Chondrocyte (in vitro differentiated cells): Measurements from ENCODE around the gene UBE2G2. TPM values are rescaled to one million over a fixed set of nuclear protein-coding genes. Genes with fewer than 3 reads are reported as not detected.

Source experiments
- DNase-seq: peaks from one replicate; pipeline ENCODE4 v3.0.0; 2021; ENCODE audit warnings: mixed read lengths, low spot score
- H3K27ac Mint-ChIP-seq: one replicate; pipeline ENCODE4 v1.8.0; 2021; ENCODE audit warnings: mild to moderate bottlenecking, moderate library complexity, mixed read lengths; ENCODE audit not compliant: unreplicated experiment
- H3K27me3 Mint-ChIP-seq: 2 replicates; pipeline ENCODE4 v1.8.0; 2021; ENCODE audit warnings: low read depth, mixed read lengths
- H3K36me3 Mint-ChIP-seq: 2 replicates; pipeline ENCODE4 v1.8.0; 2021; ENCODE audit warnings: low read depth, mixed read lengths
- H3K4me1 Mint-ChIP-seq: 2 replicates; pipeline ENCODE4 v1.8.0; 2021; ENCODE audit warnings: low read depth, mild to moderate bottlenecking, mixed read lengths
- H3K4me3 Mint-ChIP-seq: one replicate; pipeline ENCODE4 v1.8.0; 2021; ENCODE audit warnings: mild to moderate bottlenecking, moderate library complexity, mixed read lengths; ENCODE audit not compliant: unreplicated experiment
- H3K9me3 Mint-ChIP-seq: 2 replicates; pipeline ENCODE4 v1.8.0; 2021; ENCODE audit warnings: low read depth, mixed read lengths
- CTCF ChIP-seq: fragments of 200-600 bp; sonication (generic); IDR thresholded peaks from 2 replicates; pipeline ENCODE4 v1.5.0; 2021; ENCODE audit warnings: antibody characterized with exemption, mild to moderate bottlenecking, moderate library complexity
- total RNA-seq: library from RNA; stranded (reverse); gene quantifications from 3 replicates; pipeline ENCODE4 v1.2.1, GENCODE V29; 2021

Gene UBE2G2
- total RNA-seq, 1 donor from 2014 or later = 48.5 TPM

- H3K27me3 Mint-ChIP-seq = no peaks in the 10 kb centered on the region
- no peaks in the 10 kb centered on the region for H3K9me3 Mint-ChIP-seq
- peaks cover 26% of the 10 kb centered on the region for H3K36me3 Mint-ChIP-seq
- H3K4me3 Mint-ChIP-seq = no peak overlapping the region
- no peak overlapping the region for H3K27ac Mint-ChIP-seq
- TF ChIP-seq CTCF = no peak
- peaks cover 7% of the 10 kb centered on the region for H3K4me1 Mint-ChIP-seq
- DNase-seq = peak; percentile 79
These were observed 33.5 kb downstream of the UBE2G2 start for GRCh38 chr21:44767834-44768831.

GRCh38 chr21:44766818-44767354, 34.7 kb downstream of the UBE2G2 start:
- Mint-ChIP-seq H3K4me1 (peaks cover 7% of the 10 kb centered on the region), H3K27me3 (no peaks in the 10 kb centered on the region), H3K4me3 (no peak overlapping the region), H3K36me3 (peaks cover 18% of the 10 kb centered on the region), H3K27ac (no peak overlapping the region), H3K9me3 (no peaks in the 10 kb centered on the region)
- TF ChIP-seq CTCF = no peak
- no peak for DNase-seq

- Mint-ChIP-seq H3K4me1 (peaks cover 7% of the 10 kb centered on the region), H3K9me3 (no peaks in the 10 kb centered on the region), H3K36me3 (peaks cover 17% of the 10 kb centered on the region), H3K27ac (no peak overlapping the region), H3K27me3 (no peaks in the 10 kb centered on the region), H3K4me3 (no peak overlapping the region)
- DNase-seq = peak; percentile 84
- no peak for TF ChIP-seq CTCF
These were observed 35.4 kb downstream of the UBE2G2 start for GRCh38 chr21:44766014-44766817.

GRCh38 chr21:44765231-44766013, 36.2 kb downstream of the UBE2G2 start:
- no peak overlapping the region for H3K27ac Mint-ChIP-seq
- H3K27me3 Mint-ChIP-seq = no peaks in the 10 kb centered on the region
- H3K9me3 Mint-ChIP-seq = no peaks in the 10 kb centered on the region
- TF ChIP-seq CTCF = no peak
- DNase-seq = peak; percentile 75
- H3K4me1 Mint-ChIP-seq = peaks cover 7% of the 10 kb centered on the region
- no peak overlapping the region for H3K4me3 Mint-ChIP-seq
- H3K36me3 Mint-ChIP-seq = peaks cover 12% of the 10 kb centered on the region
